Measurements from ENCODE around the gene SMAD3.
A peak's percentile ranks its signal among the peaks of the same experiment; 100 is the strongest.
"Not testable (repeated sequence)": the region's sequence is repeated elsewhere in the genome, so short reads cannot be mapped to it uniquely, and the experiment has no call there.

SMAD3 gene

GRCh38 chr15:67119238-67119846, 53.9 kb downstream of the SMAD3 start:
- H3K4me3 ChIP-seq (ENCODE audit: low read depth, low read length): no peak overlapping the region
- no peak for TF ChIP-seq CTCF (IDR thresholded peaks at IDR 0.05; ENCODE audit: low read depth, low read length, missing control alignments)
- no peak for DNase-seq (ENCODE audit: low read depth)

DNA sequence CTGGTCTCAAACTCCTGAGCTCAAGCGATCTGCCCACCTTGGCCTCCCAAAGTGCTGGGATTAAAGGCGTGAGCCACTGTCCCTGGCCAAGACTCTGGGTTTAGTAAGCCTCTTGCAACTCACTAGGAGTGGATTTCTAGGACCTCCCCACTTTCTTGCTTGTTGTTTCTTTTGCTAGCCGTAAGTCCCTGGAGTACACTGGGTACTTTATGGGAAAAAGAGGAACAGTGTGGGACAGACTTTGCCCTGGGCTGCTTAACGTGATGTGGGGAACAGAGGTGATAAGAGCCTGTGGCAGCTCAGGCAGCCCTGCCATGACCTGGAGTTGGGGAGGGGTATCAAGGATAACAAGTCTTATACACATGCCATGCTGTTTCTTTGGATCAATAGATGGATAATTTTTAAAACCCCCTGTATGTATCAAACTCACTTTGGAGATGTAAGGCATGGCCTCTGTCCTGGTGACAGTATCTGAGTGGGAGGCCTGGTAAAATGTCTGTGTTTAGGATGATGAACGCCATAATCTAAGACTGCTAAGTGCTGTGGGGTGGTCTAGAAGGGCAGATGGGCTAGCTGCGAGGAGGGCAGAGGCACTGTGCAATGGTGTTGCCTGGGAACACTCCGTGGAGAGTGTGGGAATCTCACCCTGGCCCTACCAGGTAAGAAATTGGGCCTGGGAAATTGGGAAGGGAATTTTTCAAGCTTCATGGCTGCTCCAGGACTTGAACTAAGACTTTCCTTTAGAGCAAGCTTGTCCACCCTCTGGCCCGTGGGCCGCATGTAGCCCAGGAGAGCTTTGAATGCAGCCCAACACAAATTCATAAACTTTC, 54.8 kb downstream of the SMAD3 start:
- TF ChIP-seq CTCF (IDR thresholded peaks at IDR 0.05; ENCODE audit: low read depth, low read length, missing control alignments): no peak
- no peak for DNase-seq (ENCODE audit: low read depth)
- no peak overlapping the region for H3K4me3 ChIP-seq (ENCODE audit: low read depth, low read length)

DNA sequence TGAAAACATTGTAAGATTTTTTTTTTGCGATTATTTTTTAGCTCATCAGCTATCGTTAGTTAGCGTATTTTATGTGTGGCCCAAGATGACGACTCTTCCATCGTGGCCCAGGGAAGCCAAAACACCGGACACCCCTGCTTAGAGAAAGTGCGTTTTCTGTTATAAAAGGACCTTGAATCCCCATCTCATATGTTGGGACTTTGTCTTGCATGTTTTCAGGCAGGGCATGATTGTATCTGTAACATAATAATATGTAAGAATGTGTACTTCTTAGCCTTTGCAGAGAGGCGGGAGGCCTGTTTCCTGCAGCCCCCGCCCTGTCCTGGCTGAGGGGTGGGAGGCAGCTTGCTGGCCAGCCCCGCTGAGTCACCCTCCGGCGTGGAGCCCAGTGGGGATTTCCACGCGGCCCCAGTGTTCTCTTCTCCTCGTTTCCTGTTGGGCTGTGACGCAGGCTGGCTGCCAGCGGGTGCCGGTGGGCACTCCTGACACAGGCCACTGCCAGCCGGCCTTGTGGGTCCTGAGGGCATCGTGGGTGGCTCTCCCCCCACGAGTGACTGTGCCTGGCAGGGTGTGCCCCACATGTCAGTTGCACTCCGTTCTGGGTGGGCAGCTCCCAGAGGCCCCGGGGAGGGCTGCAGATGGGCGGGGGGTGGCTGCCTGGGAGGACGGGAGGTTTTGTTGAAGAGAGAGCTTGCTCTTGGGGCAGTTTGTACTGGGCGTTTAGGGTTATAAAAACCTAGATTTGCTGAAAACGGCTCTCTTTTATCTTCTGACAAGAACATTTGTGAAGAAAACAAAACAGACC, 55.6 kb downstream of the SMAD3 start:
- H3K4me3 ChIP-seq (ENCODE audit: low read depth, low read length): peak overlapping the region; percentile 18; the same call in 1 of the 2 replicates
- TF ChIP-seq CTCF (IDR thresholded peaks at IDR 0.05; ENCODE audit: low read depth, low read length, missing control alignments): no peak
- DNase-seq (ENCODE audit: low read depth): no peak

- H3K4me3 ChIP-seq (ENCODE audit: low read depth, low read length): no peak overlapping the region
- no peak for DNase-seq (ENCODE audit: low read depth)
Measured at GRCh38 chr15:67121644-67122605, 56.5 kb downstream of the SMAD3 start.

GRCh38 chr15:67122816-67123215, 57.4 kb downstream of the SMAD3 start:
- not testable (repeated sequence) for DNase-seq (ENCODE audit: low read depth); H3K4me3 ChIP-seq (ENCODE audit: low read depth, low read length)

More at GRCh38 chr15:67121644-67122605, 56.5 kb downstream of the SMAD3 start:
- no peak for TF ChIP-seq CTCF (IDR thresholded peaks at IDR 0.05; ENCODE audit: low read depth, low read length, missing control alignments)

DNA sequence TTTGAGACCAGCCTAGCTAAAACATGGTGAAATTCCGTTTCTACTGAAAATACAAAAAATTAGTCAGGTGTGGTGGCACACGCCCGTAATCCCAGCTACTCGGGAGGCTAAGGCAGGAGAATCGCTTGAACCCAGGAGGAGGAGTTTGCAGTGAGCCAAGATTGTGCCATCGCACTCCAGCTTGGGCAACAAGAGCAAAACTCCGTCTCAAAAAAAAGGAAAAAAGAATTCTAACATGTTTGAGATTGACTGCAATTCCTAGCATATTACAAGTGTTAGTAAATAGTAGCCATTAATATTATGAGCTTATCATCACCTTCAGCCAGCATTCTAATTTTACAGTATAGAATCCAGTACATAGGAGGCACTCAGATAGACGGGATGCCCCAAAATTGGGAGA, 57.9 kb downstream of the SMAD3 start:
- DNase-seq (ENCODE audit: low read depth); H3K4me3 ChIP-seq (ENCODE audit: low read depth, low read length): not testable (repeated sequence)

DNA sequence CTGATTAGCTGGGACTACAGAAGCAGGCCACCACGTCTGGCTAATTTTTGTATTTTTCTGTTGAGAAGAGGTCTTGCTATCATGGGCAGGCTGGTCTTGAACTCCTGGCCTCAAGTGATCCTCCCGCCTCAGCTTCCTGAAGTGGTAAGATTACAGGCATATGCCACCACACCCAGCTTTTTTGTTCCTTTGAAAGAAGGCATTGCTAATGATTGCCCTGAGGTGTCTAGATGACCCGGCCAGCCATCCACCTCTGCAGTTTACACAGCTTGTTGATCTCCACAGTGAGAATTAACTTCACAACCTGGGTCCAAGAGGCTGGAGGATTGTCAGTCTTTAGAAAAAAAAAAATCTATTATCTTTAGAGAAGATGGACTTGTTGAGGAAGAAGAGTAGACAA, 58.7 kb downstream of the SMAD3 start:
- no peak for TF ChIP-seq CTCF (IDR thresholded peaks at IDR 0.05; ENCODE audit: low read depth, low read length, missing control alignments)
- DNase-seq (ENCODE audit: low read depth): no peak

More for the DNA sequence above, 58.7 kb downstream of the SMAD3 start:
- no peak overlapping the region for H3K4me3 ChIP-seq (ENCODE audit: low read depth, low read length)
